NCI-H187 (cell line): ENCODE results near the gene DRAM1.
"Not testable (repeated sequence)": the region's sequence is repeated elsewhere in the genome, so short reads cannot be mapped to it uniquely, and the experiment has no call there.

Experiments used
- DNase-seq, 2 experiments: peaks; one replicate each; lab custom pipeline; 2025; lab: John Stamatoyannopoulos, UW

DRAM1 gene

GRCh38 chr12:101876861-101877805 is at the start of gene DRAM1:
DRAM1 (plus strand) TSS chr12:101877580; CDS start chr12:101877790, 210 bp downstream.
- DNase-seq = peak in 1 of 2 experiments; percentile 49

- no peak for DNase-seq
Measured at GRCh38 chr12:101828463-101829196, 48.8 kb upstream of the DRAM1 start.

- DNase-seq = peak; percentile 23 to 45
Measured at GRCh38 chr12:101829639-101830366, 47.6 kb upstream of the DRAM1 start.

GRCh38 chr12:101830367-101831325 is 46.7 kb upstream of the DRAM1 start, which contains the start of gene GNPTAB:
GNPTAB (minus strand) TSS chr12:101830959; CDS start chr12:101830675, 284 bp downstream.
- peak; percentile 82 to 90 for DNase-seq

- DNase-seq = no peak
Measured at GRCh38 chr12:101832030-101832429, 45.4 kb upstream of the DRAM1 start.

- DNase-seq = no peak
Measured at GRCh38 chr12:101838628-101839323, 38.6 kb upstream of the DRAM1 start.

- peak; percentile 4 to 40 for DNase-seq
Measured at GRCh38 chr12:101839324-101840283, 37.8 kb upstream of the DRAM1 start.

- DNase-seq = no peak
Measured at GRCh38 chr12:101841069-101841468, 36.3 kb upstream of the DRAM1 start.

GRCh38 chr12:101845137-101845711 is 32.2 kb upstream of the DRAM1 start:
- no peak for DNase-seq

GRCh38 chr12:101847325-101847724 is 30.1 kb upstream of the DRAM1 start:
- DNase-seq = no peak

- DNase-seq = no peak
Measured at GRCh38 chr12:101850199-101850598, 27.2 kb upstream of the DRAM1 start.

- no peak for DNase-seq
Measured at GRCh38 chr12:101852998-101853397, 24.4 kb upstream of the DRAM1 start.

GRCh38 chr12:101854747-101855146 is 22.6 kb upstream of the DRAM1 start:
- no peak for DNase-seq

GRCh38 chr12:101855364-101855884 is 22.0 kb upstream of the DRAM1 start:
- no peak for DNase-seq

- DNase-seq = no peak
Measured at GRCh38 chr12:101855976-101856375, 21.4 kb upstream of the DRAM1 start.

GRCh38 chr12:101856614-101857013 is 20.8 kb upstream of the DRAM1 start:
- DNase-seq = not testable (repeated sequence)

- no peak for DNase-seq
Measured at GRCh38 chr12:101857043-101857558, 20.3 kb upstream of the DRAM1 start.

- DNase-seq = no peak
Measured at GRCh38 chr12:101858361-101858760, 19.0 kb upstream of the DRAM1 start.
